ENCODE measurements around the gene SMIM36. TPM values are rescaled to one million over a fixed set of nuclear protein-coding genes. Genes with fewer than 3 reads are reported as not detected.
A peak's percentile ranks its signal among the peaks of the same experiment; 100 is the strongest.

SMIM36 gene
- total and polyA plus RNA-seq, 2 donors from 2014 or later = not detected

DNA sequence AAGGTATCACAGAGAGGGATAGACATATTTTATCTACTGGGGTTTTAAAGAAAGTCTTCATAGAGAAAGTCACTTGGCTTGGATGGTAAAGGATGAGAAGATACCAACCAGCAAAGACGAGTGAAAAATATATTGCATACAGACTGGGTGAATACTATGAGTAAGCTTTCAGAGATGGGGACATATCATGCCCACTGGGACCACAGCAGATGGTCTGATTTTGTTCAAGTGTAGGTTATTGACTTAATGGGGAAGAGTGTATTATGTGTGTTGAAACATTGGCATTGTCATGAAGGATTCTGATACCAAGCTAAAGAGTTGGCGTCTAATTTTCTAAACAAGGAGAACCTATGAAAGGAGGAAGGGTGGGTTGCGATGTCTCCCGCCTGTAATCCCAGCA, 75.8 kb downstream of the SMIM36 start:
- H3K27ac ChIP-seq (ENCODE audit: low read depth in 2 of 2, low read length in 2 of 2) = no peak overlapping the region
- no peak for FAIRE-seq
- H3K4me3 ChIP-seq (ENCODE audit: low read length in 3 of 3) = no peak overlapping the region

DNA sequence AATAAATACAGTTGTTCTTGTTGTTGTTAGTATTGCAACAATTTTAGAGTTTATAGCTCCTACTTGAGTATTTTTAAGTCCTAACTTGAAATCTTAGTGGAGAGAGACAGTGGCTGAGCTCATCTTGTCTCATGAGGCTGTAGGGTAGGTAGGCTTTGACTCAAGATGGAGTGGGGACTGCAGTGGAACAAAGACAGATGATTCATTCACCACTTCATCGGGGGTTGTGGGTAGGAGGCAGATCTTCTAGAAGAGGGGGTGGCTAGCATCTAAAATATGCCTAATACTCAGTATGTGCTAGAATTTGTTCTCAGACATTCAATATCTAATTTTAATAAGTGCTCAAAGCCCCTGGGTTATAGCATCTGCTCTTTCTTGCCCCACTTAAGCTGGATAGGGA, 76.5 kb downstream of the SMIM36 start:
- Histone ChIP-seq H3K4me3 (ENCODE audit: low read length in 3 of 3) (no peak overlapping the region), H3K9me3 (ENCODE audit: control insufficient read depth in 2 of 3, insufficient read depth in 1 of 3, low read length in 3 of 3) (no peaks in the 10 kb centered on the region), H3K27me3 (ENCODE audit: control insufficient read depth, insufficient read depth, low read length) (no peaks in the 10 kb centered on the region), H3K27ac (ENCODE audit: low read depth in 2 of 2, low read length in 2 of 2) (no peak overlapping the region), H3K9ac (ENCODE audit: low read length in 3 of 3) (no peak overlapping the region), H3K36me3 (ENCODE audit: control insufficient read depth in 2 of 3, insufficient read depth in 3 of 3, low read length in 3 of 3) (no peaks in the 10 kb centered on the region), H3K4me1 (ENCODE audit: control insufficient read depth in 2 of 3, insufficient read depth in 2 of 3, low read depth in 1 of 3, low read length in 3 of 3) (peaks cover 2 to 13% (median 3%) of the 10 kb centered on the region in 3 donors)
- TF ChIP-seq, protein P1, sequence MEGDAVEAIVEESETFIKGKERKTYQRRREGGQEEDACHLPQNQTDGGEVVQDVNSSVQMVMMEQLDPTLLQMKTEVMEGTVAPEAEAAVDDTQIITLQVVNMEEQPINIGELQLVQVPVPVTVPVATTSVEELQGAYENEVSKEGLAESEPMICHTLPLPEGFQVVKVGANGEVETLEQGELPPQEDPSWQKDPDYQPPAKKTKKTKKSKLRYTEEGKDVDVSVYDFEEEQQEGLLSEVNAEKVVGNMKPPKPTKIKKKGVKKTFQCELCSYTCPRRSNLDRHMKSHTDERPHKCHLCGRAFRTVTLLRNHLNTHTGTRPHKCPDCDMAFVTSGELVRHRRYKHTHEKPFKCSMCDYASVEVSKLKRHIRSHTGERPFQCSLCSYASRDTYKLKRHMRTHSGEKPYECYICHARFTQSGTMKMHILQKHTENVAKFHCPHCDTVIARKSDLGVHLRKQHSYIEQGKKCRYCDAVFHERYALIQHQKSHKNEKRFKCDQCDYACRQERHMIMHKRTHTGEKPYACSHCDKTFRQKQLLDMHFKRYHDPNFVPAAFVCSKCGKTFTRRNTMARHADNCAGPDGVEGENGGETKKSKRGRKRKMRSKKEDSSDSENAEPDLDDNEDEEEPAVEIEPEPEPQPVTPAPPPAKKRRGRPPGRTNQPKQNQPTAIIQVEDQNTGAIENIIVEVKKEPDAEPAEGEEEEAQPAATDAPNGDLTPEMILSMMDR (IDR thresholded peaks at IDR 0.05; ENCODE audit: borderline replicate concordance, extremely low read depth, insufficient read depth) = no peak
- FAIRE-seq (no peak), DNase-seq (no peak)
- intact Hi-C loops (cut with DNase I) = no loop called here

More for the DNA sequence above, 75.8 kb downstream of the SMIM36 start:
- Histone ChIP-seq H3K9me3 (ENCODE audit: control insufficient read depth in 2 of 3, insufficient read depth in 1 of 3, low read length in 3 of 3) (no peaks in the 10 kb centered on the region), H3K36me3 (ENCODE audit: control insufficient read depth in 2 of 3, insufficient read depth in 3 of 3, low read length in 3 of 3) (no peaks in the 10 kb centered on the region), H3K4me1 (ENCODE audit: control insufficient read depth in 2 of 3, insufficient read depth in 2 of 3, low read depth in 1 of 3, low read length in 3 of 3) (peaks cover 2 to 13% (median 3%) of the 10 kb centered on the region in 3 donors), H3K27me3 (ENCODE audit: control insufficient read depth, insufficient read depth, low read length) (no peaks in the 10 kb centered on the region), H3K9ac (ENCODE audit: low read length in 3 of 3) (no peak overlapping the region)
- TF ChIP-seq, protein P1 (IDR thresholded peaks at IDR 0.05; ENCODE audit: borderline replicate concordance, extremely low read depth, insufficient read depth) = no peak
- intact Hi-C loops (cut with DNase I) = no loop called here
- DNase-seq = no peak

- Histone ChIP-seq H3K9me3 (ENCODE audit: control insufficient read depth in 2 of 3, insufficient read depth in 1 of 3, low read length in 3 of 3) (no peaks in the 10 kb centered on the region), H3K9ac (ENCODE audit: low read length in 3 of 3) (no peak overlapping the region), H3K36me3 (ENCODE audit: control insufficient read depth in 2 of 3, insufficient read depth in 3 of 3, low read length in 3 of 3) (no peaks in the 10 kb centered on the region), H3K27me3 (ENCODE audit: control insufficient read depth, insufficient read depth, low read length) (no peaks in the 10 kb centered on the region), H3K4me3 (ENCODE audit: low read length in 3 of 3) (no peak overlapping the region), H3K4me1 (ENCODE audit: control insufficient read depth in 2 of 3, insufficient read depth in 2 of 3, low read depth in 1 of 3, low read length in 3 of 3) (peaks cover 2 to 13% (median 3%) of the 10 kb centered on the region in 3 donors), H3K27ac (ENCODE audit: low read depth in 2 of 2, low read length in 2 of 2) (peak overlapping the region; percentile 29 to 32)
- intact Hi-C loops (cut with DNase I) = no loop called here
- peak in 2 of 5 donors; percentile 41 to 56 for DNase-seq
- no peak for FAIRE-seq
- TF ChIP-seq, protein P1 (IDR thresholded peaks at IDR 0.05; ENCODE audit: borderline replicate concordance, extremely low read depth, insufficient read depth) = no peak
Observed at GRCh38 chr17:55433629-55434422, 77.4 kb downstream of the SMIM36 start.
